Measurements from ENCODE around the gene DENND11.
A peak's percentile ranks its signal among the peaks of the same experiment; 100 is the strongest.

Gene DENND11

DNA sequence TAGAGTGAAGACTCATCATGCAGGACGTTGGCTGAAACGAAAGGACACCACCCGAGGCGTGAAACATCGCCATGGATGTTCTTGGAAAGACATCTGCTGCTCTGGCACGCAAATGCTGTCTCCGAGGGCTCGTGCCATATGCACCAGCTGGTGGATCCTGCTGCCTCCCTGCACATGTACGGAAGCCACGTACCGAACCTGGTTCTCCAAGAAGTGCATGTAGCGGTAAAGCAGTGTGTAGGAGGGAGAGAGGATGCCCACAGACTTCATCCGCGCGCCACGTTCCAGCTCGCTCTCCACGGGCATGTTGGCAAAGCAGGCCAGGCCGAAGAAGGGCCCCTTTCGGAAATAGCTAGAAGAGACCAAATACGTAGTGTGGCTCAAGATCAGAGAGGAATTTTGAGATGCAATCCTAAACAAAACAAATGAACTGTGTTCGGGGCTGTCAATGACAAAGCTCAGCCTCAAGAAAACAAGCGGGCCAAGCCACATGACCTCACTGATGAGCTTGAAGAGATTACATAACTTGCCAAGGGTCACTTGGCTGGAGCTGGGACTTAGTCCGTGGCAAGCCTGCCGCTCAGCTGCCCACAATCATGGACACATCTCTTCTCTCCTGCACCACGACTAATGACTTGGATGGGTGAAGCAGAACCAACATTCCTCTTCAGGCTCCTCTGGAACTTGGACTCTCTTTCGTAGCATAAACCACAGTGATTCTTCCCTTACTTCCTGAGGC lies 16.5 kb downstream of the DENND11 start:
- Mint-ChIP-seq H3K36me3 (peaks cover 47% of the 10 kb centered on the region), H3K27me3 (no peaks in the 10 kb centered on the region), H3K4me3 (no peak overlapping the region), H3K27ac (no peak overlapping the region), H3K4me1 (peaks cover 15% of the 10 kb centered on the region), H3K9me3 (no peaks in the 10 kb centered on the region)
- ATAC-seq (ENCODE audit: low read depth) (no peak), DNase-seq (ENCODE audit: low spot score in 2 of 2) (no peak)

- no peaks in the 10 kb centered on the region for H3K27me3 Mint-ChIP-seq
- H3K36me3 Mint-ChIP-seq = peaks cover 31% of the 10 kb centered on the region
- H3K4me3 Mint-ChIP-seq = no peak overlapping the region
- ATAC-seq (ENCODE audit: low read depth) = no peak
- peaks cover 4% of the 10 kb centered on the region for H3K4me1 Mint-ChIP-seq
- H3K27ac Mint-ChIP-seq = peak overlapping the region; percentile 7
- H3K9me3 Mint-ChIP-seq = no peaks in the 10 kb centered on the region
- no peak for DNase-seq (ENCODE audit: low spot score in 2 of 2)
Observed at GRCh38 chr7:141679014-141679413, 23.0 kb downstream of the DENND11 start.

DNA sequence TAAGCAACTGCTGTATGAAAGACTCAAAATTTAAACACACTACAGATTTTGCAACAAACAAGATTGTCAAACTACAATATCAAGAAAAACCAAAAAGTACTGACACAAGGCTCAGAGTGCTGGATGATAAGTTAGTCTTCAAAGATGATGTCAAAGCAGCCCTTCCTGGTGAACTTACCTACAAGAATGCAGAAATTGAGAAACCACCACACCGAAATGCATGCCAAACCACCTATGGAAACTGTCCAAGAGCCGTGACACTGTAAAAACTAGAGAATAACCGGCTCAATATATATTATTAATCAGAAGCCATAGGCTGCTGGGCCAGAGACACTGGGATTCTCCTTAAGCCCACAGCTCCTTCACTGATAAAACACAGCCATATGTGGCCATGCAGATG lies 25.3 kb downstream of the DENND11 start:
- Mint-ChIP-seq H3K27ac (no peak overlapping the region), H3K27me3 (no peaks in the 10 kb centered on the region), H3K36me3 (peaks cover 27% of the 10 kb centered on the region)

DNA sequence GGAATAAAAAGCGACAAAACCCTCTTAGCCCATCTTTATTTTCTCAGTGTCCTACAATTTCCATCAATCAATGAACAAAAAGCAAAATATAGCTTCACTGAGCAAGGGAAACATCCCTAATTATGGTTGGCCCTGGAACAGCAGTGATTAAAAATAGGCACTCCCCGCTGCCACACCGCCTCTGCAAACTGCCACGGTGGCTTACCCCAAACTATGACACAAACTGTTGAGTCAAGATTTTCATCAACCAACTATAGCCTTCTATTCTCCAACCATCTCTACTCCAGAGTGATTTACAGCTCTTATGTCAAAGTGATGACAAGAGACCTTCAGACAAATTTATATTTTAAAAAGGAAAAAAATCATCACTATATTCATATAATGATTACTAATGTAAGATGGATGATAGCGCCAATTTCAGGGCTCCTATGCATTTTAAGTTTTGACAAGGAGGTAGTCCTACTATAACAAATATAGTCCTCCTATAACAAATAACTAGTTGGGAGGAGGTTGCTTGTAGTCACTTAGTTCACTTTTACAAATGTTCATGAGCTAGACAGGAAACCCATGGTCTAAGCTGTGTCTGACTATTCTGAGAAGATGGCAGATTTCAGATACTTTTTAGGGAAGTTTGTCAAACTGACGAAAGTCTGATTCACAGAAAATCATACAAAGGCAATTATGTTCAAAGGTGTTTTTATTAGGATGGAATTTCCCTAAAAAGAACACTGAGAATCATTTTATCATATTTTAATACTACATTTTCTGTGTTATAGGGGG lies 26.3 kb downstream of the DENND11 start:
- Mint-ChIP-seq H3K27me3 (no peaks in the 10 kb centered on the region), H3K27ac (no peak overlapping the region), H3K9me3 (peaks cover 3% of the 10 kb centered on the region), H3K4me1 (peaks cover 4% of the 10 kb centered on the region), H3K36me3 (peaks cover 20% of the 10 kb centered on the region), H3K4me3 (no peak overlapping the region)
- DNase-seq (ENCODE audit: low spot score in 2 of 2) (no peak), ATAC-seq (ENCODE audit: low read depth) (peak; percentile 53)

More for the DNA sequence above, 25.3 kb downstream of the DENND11 start:
- peaks cover 3% of the 10 kb centered on the region for H3K9me3 Mint-ChIP-seq
- H3K4me1 Mint-ChIP-seq = peaks cover 4% of the 10 kb centered on the region
- no peak for ATAC-seq (ENCODE audit: low read depth)
- no peak overlapping the region for H3K4me3 Mint-ChIP-seq
- no peak for DNase-seq (ENCODE audit: low spot score in 2 of 2)

- Mint-ChIP-seq H3K27ac (no peak overlapping the region), H3K4me3 (no peak overlapping the region), H3K9me3 (peaks cover 3% of the 10 kb centered on the region), H3K36me3 (peaks cover 17% of the 10 kb centered on the region), H3K4me1 (peaks cover 6% of the 10 kb centered on the region), H3K27me3 (no peaks in the 10 kb centered on the region)
- DNase-seq (ENCODE audit: low spot score in 2 of 2) (no peak), ATAC-seq (ENCODE audit: low read depth) (no peak)
Observed at GRCh38 chr7:141674702-141675101, 27.3 kb downstream of the DENND11 start.

GRCh38 chr7:141674171-141674671 lies 27.7 kb downstream of the DENND11 start:
- Mint-ChIP-seq H3K27me3 (no peaks in the 10 kb centered on the region), H3K4me3 (no peak overlapping the region), H3K27ac (peak overlapping the region; percentile 60), H3K36me3 (peaks cover 17% of the 10 kb centered on the region), H3K4me1 (peaks cover 6% of the 10 kb centered on the region), H3K9me3 (peaks cover 3% of the 10 kb centered on the region)
- ATAC-seq (ENCODE audit: low read depth) (no peak), DNase-seq (ENCODE audit: low spot score in 2 of 2) (no peak)

- peaks cover 3% of the 10 kb centered on the region for H3K9me3 Mint-ChIP-seq
- no peak overlapping the region for H3K4me3 Mint-ChIP-seq
- H3K36me3 Mint-ChIP-seq = peaks cover 19% of the 10 kb centered on the region
- H3K27ac Mint-ChIP-seq = no peak overlapping the region
- peaks cover 6% of the 10 kb centered on the region for H3K4me1 Mint-ChIP-seq
- ATAC-seq (ENCODE audit: low read depth) (no peak), DNase-seq (ENCODE audit: low spot score in 2 of 2) (no peak)
- H3K27me3 Mint-ChIP-seq = no peaks in the 10 kb centered on the region
Observed at GRCh38 chr7:141673346-141673745, 28.6 kb downstream of the DENND11 start.

GRCh38 chr7:141671705-141672496 lies 30.1 kb downstream of the DENND11 start:
- DNase-seq (ENCODE audit: low spot score in 2 of 2) (no peak), ATAC-seq (ENCODE audit: low read depth) (no peak)
- Mint-ChIP-seq H3K27me3 (no peaks in the 10 kb centered on the region), H3K9me3 (peaks cover 3% of the 10 kb centered on the region), H3K27ac (no peak overlapping the region), H3K4me1 (peaks cover 6% of the 10 kb centered on the region), H3K4me3 (no peak overlapping the region), H3K36me3 (peaks cover 24% of the 10 kb centered on the region)

DNA sequence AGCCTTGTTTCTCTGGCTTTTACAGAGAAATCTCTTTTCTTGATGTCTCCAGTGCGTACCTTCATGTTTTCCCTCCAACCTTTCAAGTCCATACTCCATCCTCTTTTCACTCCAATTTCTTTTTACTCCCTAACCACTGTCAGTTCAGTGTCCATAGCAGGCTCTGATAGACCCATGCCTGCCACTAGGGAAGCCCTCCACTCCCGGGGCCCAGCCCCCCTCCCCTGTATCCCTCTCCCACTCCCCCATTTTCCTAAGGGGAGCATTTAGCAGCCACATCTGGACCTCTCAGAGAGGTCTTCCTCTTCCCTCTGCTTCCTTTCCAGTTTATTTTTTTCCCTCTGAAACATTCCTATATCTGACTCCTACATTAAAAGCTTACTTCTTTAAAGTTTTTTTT lies 33.1 kb downstream of the DENND11 start:
- H3K36me3 Mint-ChIP-seq = peaks cover 30% of the 10 kb centered on the region
- no peak overlapping the region for H3K4me3 Mint-ChIP-seq
- no peaks in the 10 kb centered on the region for H3K27me3 Mint-ChIP-seq
- peaks cover 2% of the 10 kb centered on the region for H3K4me1 Mint-ChIP-seq
- peak overlapping the region; percentile 11 for H3K27ac Mint-ChIP-seq
- ATAC-seq (ENCODE audit: low read depth) (no peak), DNase-seq (ENCODE audit: low spot score in 2 of 2) (no peak)
- peaks cover 3% of the 10 kb centered on the region for H3K9me3 Mint-ChIP-seq

DNA sequence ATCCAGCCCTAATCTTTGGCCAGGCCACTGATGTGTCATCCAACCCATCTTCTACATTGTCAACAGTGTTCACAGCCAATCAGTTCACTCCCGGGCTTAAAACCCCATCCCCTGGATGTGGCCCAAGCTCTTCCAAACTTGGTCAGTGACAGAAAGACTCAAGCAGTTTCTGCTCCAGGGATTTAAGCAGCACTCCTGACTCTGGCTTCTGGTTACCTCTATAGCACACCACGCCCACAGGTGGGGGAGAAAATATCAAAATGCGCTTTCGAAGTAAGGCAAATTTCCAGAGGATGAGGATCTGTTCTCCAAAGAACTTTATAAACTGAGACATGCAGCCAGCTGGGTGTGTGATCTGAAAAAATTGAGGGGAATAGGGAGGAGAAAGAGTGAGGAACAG lies 35.9 kb downstream of the DENND11 start:
- peak overlapping the region; percentile 60 for H3K27ac Mint-ChIP-seq
- DNase-seq (ENCODE audit: low spot score in 2 of 2) (no peak), ATAC-seq (ENCODE audit: low read depth) (no peak)
- peaks cover 2% of the 10 kb centered on the region for H3K4me1 Mint-ChIP-seq
- H3K27me3 Mint-ChIP-seq = no peaks in the 10 kb centered on the region
- H3K36me3 Mint-ChIP-seq = peaks cover 26% of the 10 kb centered on the region
- H3K4me3 Mint-ChIP-seq = no peak overlapping the region
- H3K9me3 Mint-ChIP-seq = no peaks in the 10 kb centered on the region

- Mint-ChIP-seq H3K4me1 (peaks cover 2% of the 10 kb centered on the region), H3K27me3 (no peaks in the 10 kb centered on the region), H3K27ac (peak overlapping the region; percentile 60), H3K9me3 (no peaks in the 10 kb centered on the region), H3K36me3 (peaks cover 26% of the 10 kb centered on the region), H3K4me3 (no peak overlapping the region)
- DNase-seq (ENCODE audit: low spot score in 2 of 2) (no peak), ATAC-seq (ENCODE audit: low read depth) (no peak)
Observed at GRCh38 chr7:141665208-141666035, 36.5 kb downstream of the DENND11 start.

DNA sequence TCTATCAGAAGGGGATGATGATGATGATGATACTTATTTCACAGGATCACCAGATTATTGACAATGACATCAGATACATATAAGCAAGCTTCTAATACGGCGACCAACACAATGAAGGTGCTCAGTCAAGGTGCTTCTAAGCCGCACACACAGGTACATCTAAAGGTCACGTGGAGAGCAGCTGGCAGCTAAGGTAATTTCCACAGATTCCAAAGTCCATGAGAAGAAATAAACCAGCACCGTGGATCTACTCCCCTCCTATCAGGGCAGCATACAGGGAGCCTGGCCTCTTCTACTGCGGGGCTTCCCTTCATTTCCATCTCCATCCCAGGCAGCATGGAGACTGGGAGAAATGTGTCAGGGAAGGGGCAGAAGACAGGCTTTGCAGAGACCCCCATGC lies 37.5 kb downstream of the DENND11 start:
- peaks cover 24% of the 10 kb centered on the region for H3K36me3 Mint-ChIP-seq
- ATAC-seq (ENCODE audit: low read depth) (no peak), DNase-seq (ENCODE audit: low spot score in 2 of 2) (no peak)
- H3K4me1 Mint-ChIP-seq = no peaks in the 10 kb centered on the region
- H3K27me3 Mint-ChIP-seq = no peaks in the 10 kb centered on the region
- H3K27ac Mint-ChIP-seq = no peak overlapping the region
- no peaks in the 10 kb centered on the region for H3K9me3 Mint-ChIP-seq
- H3K4me3 Mint-ChIP-seq = no peak overlapping the region

DNA sequence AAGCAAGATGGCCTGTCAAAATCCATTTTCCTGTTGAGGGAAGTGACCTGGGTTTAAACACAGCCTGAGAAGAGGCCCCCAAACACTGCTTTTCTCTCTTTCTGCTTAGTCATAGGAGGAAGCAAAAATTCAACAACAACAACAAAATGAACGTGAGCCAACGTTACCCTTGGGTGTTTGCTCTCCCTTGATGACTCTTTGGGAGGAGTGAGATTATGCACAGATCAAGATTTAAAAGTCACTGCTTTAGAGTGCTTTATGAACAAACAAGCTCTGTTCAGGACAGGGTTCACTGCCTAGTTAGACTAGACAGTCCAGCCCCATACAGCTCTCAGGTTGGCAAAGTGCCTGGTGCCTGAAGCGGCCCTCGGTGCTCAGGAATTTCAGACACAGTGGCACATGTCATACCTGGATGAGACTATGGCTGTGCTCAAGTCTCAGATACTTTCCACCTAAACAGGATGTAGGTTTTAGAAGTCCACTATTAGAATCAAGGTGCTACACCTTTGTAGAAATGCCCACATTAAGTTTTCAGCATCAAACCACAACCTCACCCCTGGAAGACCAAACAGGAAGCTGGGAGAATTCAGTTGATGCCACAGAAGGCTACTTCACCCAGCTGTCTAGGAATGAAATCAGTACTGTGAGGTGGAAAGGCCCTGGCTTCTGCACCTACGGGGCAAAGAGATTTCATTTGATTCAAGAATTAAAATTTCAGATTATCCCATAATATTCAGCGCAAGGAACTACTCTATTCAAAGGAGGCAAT lies 38.7 kb downstream of the DENND11 start:
- Mint-ChIP-seq H3K9me3 (no peaks in the 10 kb centered on the region), H3K36me3 (peaks cover 20% of the 10 kb centered on the region), H3K27ac (peak overlapping the region; percentile 85), H3K4me3 (no peak overlapping the region), H3K27me3 (no peaks in the 10 kb centered on the region), H3K4me1 (no peaks in the 10 kb centered on the region)
- no peak for ATAC-seq (ENCODE audit: low read depth)
- no peak for DNase-seq (ENCODE audit: low spot score in 2 of 2)

Data from memory B cell (primary cell).